GM03348 (cell line): ENCODE results near the gene MYBPC1.
"Not testable (repeated sequence)": the region's sequence is repeated elsewhere in the genome, so short reads cannot be mapped to it uniquely, and the experiment has no call there.

Source experiments
- DNase-seq: peaks from one replicate; pipeline ENCODE4 v3.0.0; 2012; ENCODE audit warnings: low spot score

Gene MYBPC1

GRCh38 chr12:101734482-101734881 is 139.7 kb downstream of the MYBPC1 start:
- not testable (repeated sequence) for DNase-seq
